ENCODE data around the gene CASQ2. TPM values are rescaled to one million over a fixed set of nuclear protein-coding genes. Genes with fewer than 3 reads are reported as not detected.
A peak's percentile ranks its signal among the peaks of the same experiment; 100 is the strongest.

The CASQ2 gene
- total RNA-seq (ENCODE audit: low replicate concordance): not detected in 2 replicates

DNA sequence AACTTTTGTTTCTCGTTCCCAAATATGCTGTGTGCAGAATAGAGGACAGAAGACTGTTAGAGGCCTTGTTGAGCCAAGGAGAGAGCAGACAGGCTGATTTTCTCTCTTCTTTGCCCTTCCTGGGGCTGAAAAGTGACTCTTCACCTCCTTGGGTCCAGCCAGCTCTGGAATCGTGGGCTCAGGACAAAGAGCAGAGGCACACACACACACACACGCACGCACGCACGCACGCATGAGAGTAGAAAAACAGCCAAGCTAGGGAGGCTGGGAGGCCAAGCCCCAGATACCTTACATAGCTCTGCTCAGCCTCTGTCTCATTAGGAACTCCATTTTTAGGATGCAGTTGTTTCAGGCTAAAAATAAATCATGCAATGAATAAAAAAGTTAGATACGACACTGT is at the start of gene CASQ2:
Gene CASQ2, minus strand, starts transcription at position 166 of the 400 bp plus-strand sequence. CDS start 173 bp downstream, outside the sequence.
- H3K27ac Mint-ChIP-seq: no peak within 1 kb of the TSS
- H2AFZ ChIP-seq (replicated peaks): no peak within 1 kb of the TSS

DNA sequence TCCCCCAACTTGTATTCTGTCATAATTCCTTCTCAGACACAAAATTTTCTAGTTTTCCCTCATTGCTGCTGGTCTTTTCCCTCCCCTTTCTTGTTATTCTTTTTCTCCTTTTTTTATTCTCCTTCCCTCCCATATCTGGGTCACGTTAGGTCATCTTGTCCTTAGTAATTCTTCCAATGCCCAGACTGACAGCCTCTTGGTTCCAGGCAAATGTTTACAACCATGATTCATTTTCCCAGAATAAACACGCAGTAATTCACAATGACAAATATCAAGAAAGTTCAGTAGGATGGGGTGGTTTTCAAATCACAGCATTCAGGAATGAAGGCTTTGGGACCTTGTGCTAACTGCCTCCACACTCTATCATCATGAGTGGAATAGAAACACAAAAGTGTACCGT is 47.2 kb upstream of the CASQ2 start:
- Histone ChIP-seq H3K9me3 (ENCODE audit: low read depth) (peaks cover 4% of the 10 kb centered on the region), H3K27me3 (no peaks in the 10 kb centered on the region), H3K4me1 (no peaks in the 10 kb centered on the region), H3K9ac (no peak overlapping the region), H4K20me1 (ENCODE audit: low read depth) (no peaks in the 10 kb centered on the region), H3K4me2 (no peak overlapping the region), H3F3A (ENCODE audit: low read depth) (no peaks in the 10 kb centered on the region), H3K79me2 (ENCODE audit: low read depth) (no peaks in the 10 kb centered on the region), H3K27ac (no peak overlapping the region), H2AFZ (replicated peaks) (no peak overlapping the region), H3K36me3 (no peaks in the 10 kb centered on the region), H3K4me3 (no peak overlapping the region)
- H3K9me3 Mint-ChIP-seq: no peaks in the 10 kb centered on the region
- DNase-seq (ENCODE audit: low spot score): no peak
- H3K27me3 Mint-ChIP-seq (ENCODE audit: insufficient read depth, low read depth): no peaks in the 10 kb centered on the region
- no peak overlapping the region for H3K27ac Mint-ChIP-seq
- H3K36me3 Mint-ChIP-seq: no peaks in the 10 kb centered on the region
- TF ChIP-seq EZH2 (IDR thresholded peaks at IDR 0.05) (no peak), EZH2phosphoT487 (IDR thresholded peaks at IDR 0.05) (no peak)
- TF ChIP-seq, protein P1, sequence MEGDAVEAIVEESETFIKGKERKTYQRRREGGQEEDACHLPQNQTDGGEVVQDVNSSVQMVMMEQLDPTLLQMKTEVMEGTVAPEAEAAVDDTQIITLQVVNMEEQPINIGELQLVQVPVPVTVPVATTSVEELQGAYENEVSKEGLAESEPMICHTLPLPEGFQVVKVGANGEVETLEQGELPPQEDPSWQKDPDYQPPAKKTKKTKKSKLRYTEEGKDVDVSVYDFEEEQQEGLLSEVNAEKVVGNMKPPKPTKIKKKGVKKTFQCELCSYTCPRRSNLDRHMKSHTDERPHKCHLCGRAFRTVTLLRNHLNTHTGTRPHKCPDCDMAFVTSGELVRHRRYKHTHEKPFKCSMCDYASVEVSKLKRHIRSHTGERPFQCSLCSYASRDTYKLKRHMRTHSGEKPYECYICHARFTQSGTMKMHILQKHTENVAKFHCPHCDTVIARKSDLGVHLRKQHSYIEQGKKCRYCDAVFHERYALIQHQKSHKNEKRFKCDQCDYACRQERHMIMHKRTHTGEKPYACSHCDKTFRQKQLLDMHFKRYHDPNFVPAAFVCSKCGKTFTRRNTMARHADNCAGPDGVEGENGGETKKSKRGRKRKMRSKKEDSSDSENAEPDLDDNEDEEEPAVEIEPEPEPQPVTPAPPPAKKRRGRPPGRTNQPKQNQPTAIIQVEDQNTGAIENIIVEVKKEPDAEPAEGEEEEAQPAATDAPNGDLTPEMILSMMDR (IDR thresholded peaks at IDR 0.05): no peak
- H3K4me3 Mint-ChIP-seq: no peak overlapping the region
- no peaks in the 10 kb centered on the region for H3K4me1 Mint-ChIP-seq

More for the DNA sequence above, at the start of gene CASQ2:
- Mint-ChIP-seq H3K4me3 (no peak within 1 kb of the TSS), H3K27me3 (ENCODE audit: insufficient read depth, low read depth) (peaks cover 3% of the 10 kb centered on the region), H3K36me3 (no peaks in the 10 kb centered on the region), H3K9me3 (no peaks in the 10 kb centered on the region), H3K4me1 (peaks cover 16% of the 10 kb centered on the region)
- DNase-seq (ENCODE audit: low spot score): peak; percentile 16
- H3K27ac ChIP-seq: no peak within 1 kb of the TSS
- H3F3A ChIP-seq (ENCODE audit: low read depth): no peaks in the 10 kb centered on the region
- H3K9ac ChIP-seq: no peak within 1 kb of the TSS
- no peaks in the 10 kb centered on the region for H3K9me3 ChIP-seq (ENCODE audit: low read depth)
- TF ChIP-seq, protein P1 (IDR thresholded peaks at IDR 0.05): no peak
- no peak for TF ChIP-seq EZH2 (IDR thresholded peaks at IDR 0.05)
- TF ChIP-seq EZH2phosphoT487 (IDR thresholded peaks at IDR 0.05): no peak
- no peak within 1 kb of the TSS for H3K4me3 ChIP-seq
- H3K27me3 ChIP-seq: no peaks in the 10 kb centered on the region
- no peaks in the 10 kb centered on the region for H4K20me1 ChIP-seq (ENCODE audit: low read depth)
- H3K79me2 ChIP-seq (ENCODE audit: low read depth): no peaks in the 10 kb centered on the region
- no peaks in the 10 kb centered on the region for H3K36me3 ChIP-seq
- no peak within 1 kb of the TSS for H3K4me2 ChIP-seq
- H3K4me1 ChIP-seq: no peaks in the 10 kb centered on the region

- H3K4me1 Mint-ChIP-seq: no peaks in the 10 kb centered on the region
- H3F3A ChIP-seq (ENCODE audit: low read depth): no peaks in the 10 kb centered on the region
- no peak overlapping the region for H3K4me3 Mint-ChIP-seq
- H3K4me2 ChIP-seq: no peak overlapping the region
- H3K79me2 ChIP-seq (ENCODE audit: low read depth): no peaks in the 10 kb centered on the region
- H3K27ac Mint-ChIP-seq: no peak overlapping the region
- H3K4me1 ChIP-seq: no peaks in the 10 kb centered on the region
- no peak for DNase-seq (ENCODE audit: low spot score)
- no peaks in the 10 kb centered on the region for H4K20me1 ChIP-seq (ENCODE audit: low read depth)
- H3K4me3 ChIP-seq: no peak overlapping the region
- no peak overlapping the region for H3K9ac ChIP-seq
- no peak overlapping the region for H2AFZ ChIP-seq (replicated peaks)
- H3K36me3 Mint-ChIP-seq: no peaks in the 10 kb centered on the region
- TF ChIP-seq EZH2 (IDR thresholded peaks at IDR 0.05): no peak
- TF ChIP-seq EZH2phosphoT487 (IDR thresholded peaks at IDR 0.05): no peak
- TF ChIP-seq, protein P1 (IDR thresholded peaks at IDR 0.05): no peak
- no peaks in the 10 kb centered on the region for H3K27me3 Mint-ChIP-seq (ENCODE audit: insufficient read depth, low read depth)
- peaks cover 3% of the 10 kb centered on the region for H3K9me3 ChIP-seq (ENCODE audit: low read depth)
- H3K36me3 ChIP-seq: no peaks in the 10 kb centered on the region
- H3K9me3 Mint-ChIP-seq: no peaks in the 10 kb centered on the region
- no peaks in the 10 kb centered on the region for H3K27me3 ChIP-seq
- H3K27ac ChIP-seq: no peak overlapping the region
These were observed 46.3 kb upstream of the CASQ2 start for GRCh38 chr1:115814685-115815398.
